Hematopoietic multipotent progenitor cell treated with erythropoietin and hydrocortisone succinate and interleukin-3 and kit ligand, for 6 days (in vitro differentiated cells): ENCODE data around the gene EXTL1.
A peak's percentile ranks its signal among the peaks of the same experiment; 100 is the strongest.

Experiments used
- DNase-seq: peaks from one replicate; pipeline ENCODE4 v3.0.0-alpha.2; 2015

Gene EXTL1

DNA sequence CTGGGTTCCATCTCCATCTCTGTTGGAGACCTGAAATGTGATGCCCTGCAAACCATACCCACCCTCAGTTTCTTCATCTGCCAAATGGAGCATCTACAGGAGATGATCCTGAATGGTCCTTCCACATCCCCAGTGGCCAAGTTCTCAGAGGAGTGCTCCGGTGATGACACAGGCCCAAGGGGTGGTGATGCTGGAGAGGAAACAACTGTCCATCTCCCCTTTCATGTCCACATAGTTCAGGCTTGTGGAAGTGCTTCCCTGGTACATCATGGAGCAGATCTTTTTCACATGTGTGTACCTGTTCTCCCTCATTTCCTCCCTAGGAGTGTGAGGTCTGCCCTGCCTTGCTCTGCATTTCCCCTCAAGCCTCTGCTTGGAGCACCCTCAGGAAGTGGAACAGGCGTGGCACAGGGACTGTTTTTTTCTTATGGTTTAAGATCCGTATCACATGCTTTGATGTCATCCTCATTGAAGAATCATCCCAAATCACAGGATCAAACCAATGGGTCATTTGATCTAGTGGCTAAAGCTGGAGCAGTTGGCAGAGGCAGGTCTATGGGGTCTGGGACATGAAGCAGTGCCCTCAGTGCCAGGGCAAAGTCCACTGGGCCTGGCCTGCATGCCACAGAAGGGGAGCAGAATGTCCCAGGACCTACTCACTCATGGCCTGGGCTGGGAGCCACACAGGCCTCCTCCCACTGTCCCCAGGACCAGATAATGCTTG, 54.0 kb downstream of the EXTL1 start:
- DNase-seq = no peak

DNA sequence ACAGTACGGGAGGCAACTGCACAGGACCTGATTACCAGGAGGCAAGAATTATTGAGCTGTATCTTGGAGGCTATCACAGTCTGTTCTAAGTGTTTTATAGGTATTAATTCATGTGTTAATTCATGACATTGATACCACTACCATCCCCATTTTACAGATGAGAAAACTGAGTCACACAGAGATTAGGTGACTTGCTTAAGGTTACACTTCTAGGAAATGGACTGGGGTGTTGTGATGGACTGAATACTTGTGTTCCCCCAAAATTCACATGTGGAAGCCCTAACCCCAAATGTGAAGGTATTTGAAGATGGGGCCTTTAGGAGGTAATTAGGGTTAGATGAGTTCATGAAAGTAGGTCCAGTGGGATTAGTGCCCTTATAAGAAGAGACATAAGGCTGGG, 55.9 kb downstream of the EXTL1 start:
- no peak for DNase-seq

DNA sequence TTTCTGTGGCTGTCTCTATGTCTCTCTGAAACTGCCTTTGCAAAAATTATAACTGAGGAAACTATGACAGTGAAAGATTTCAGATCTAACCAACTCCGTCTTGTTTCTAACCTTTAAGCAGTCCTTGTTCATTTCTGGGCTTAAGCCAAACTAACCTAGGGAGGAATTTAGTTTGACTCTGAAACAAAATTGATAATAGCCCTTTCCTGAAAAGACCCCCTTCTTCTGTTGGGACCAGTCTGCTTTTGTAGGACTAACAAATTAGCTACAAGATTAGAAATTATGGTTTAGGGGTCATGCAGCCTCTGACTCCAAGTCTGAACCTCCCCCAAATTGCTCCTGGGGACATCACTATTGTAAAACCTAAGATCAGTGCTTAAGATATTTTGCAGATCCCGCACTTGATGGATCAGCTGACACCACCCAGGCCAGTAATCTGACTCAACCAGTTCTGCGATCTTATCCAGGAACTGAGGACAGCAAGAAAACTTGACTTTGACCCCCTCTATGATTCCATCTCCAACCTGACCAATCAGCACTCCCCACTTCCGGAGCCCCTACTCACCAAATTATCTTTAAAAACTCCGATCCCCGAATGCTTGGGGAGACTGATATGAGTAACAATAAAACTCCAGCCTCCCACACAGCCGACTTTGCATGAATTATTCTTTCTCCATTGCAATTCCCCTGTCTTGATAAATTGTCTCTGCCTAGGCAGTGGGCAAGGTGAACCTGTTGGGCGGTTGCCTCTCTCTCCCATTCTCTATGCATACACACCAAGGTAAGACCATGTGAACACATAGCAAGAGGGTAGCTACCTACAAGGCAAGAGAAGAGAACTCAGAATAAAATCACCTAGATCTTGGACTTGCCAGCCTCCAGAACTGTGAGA, 57.0 kb downstream of the EXTL1 start:
- DNase-seq = peak; percentile 23

DNA sequence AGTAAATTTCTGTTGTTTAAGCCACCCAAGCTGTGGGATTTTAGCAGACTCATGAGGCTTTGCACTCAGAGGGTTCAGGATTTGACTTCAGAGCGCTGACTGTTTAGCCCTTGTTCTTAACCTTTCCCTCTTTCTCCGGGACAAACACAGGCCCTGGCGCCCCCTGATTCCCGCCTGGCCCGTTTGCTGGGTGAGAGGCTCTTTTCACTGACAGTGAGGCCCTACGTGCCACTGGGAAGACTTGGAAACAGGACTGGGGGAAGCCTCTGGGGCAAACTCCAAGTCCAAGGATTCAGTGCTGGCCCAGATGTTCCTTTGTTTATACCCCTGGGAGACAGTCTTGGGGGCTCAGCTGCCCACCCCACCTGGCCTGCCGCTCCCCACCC, 57.6 kb downstream of the EXTL1 start:
- DNase-seq = no peak

DNA sequence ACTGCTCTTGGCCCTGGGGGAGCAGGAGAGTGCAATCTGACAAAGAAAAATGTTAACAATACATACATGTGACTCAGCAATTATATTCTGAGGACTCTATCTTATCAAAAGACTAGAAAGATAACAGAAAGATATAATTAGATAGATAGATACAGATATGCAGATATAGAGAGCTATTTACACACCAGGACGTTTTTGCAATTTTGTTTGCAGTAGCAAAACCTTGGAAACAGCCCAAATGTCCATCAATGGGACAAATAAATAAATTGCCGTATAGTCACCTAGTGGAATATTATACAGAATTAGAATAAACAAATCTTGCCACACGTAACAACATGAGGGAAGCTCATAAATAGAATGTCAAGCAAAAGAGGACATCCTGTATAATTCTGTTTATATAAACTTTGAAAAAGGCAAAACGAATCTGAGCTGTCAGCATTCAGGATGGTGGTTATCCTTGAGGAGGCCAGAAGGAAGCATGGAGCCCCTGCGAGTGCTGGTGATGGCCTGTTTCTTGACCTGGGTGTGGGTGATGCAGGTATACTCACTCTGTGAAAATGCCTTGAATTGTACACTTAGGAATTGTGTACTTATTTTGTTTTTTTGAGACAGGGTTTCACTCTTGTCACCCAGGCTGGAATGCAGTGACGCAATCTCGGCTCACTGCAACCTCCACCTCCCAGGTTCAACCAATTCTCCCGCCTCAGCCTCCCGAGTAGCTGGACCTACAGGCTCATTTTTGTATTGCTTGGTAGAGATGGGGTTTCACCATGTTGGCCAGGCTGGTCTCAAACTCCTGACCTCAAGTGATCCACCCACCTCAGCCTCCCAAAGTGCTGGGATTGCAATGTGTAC, 58.6 kb downstream of the EXTL1 start:
- DNase-seq = no peak

DNA sequence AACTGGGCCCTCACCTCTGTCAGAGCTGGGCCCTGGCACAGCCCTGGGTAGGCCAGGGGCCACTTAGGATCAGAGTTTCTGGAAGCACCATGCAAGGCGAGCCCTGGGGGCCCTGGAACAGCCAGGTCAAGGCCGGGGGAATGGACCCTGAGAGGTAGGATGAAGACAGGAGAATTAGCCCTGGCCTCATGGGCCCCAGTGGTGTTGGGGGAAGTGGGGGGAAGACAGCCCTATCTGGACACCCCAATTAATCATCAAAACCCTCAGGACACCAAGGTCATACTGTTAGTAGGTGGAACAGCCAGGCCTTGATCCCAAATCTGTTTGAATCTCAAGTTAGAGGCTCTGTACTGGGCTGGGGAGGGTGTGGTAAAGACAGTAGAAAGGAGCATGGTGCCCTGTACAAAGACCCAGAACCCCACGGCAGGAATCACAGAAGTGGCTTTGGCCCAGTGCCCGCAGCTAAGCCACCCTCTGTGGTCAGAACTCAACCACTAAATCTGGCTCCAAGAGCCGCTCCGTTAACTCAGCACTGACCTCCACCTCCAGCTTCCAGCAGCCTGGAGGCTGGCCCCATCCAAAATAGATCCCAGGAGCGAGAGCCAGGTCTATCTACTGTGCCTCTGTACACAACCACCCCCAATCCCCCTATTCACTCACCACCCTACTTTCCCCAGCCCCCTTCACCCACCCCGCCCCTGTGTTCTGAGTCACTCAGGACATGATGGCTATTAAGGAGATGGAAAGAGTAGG, 59.9 kb downstream of the EXTL1 start:
- peak; percentile 52 for DNase-seq

DNA sequence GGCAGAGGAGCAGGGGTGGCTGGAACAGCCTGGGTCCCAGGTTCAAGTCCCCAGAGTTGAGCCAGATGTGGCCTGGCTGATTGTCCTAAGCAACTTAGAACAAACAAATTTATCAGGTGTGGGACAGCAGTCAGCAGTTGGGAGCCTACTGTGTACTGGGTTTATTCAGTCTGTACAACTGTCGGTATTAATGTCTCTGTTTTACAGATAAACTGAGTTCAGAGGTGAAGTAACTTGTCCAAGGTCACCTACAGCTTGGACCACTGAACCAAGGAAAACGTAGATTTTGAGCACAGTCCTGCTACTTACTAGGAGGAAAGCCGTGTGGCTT, 60.4 kb downstream of the EXTL1 start:
- DNase-seq = no peak

DNA sequence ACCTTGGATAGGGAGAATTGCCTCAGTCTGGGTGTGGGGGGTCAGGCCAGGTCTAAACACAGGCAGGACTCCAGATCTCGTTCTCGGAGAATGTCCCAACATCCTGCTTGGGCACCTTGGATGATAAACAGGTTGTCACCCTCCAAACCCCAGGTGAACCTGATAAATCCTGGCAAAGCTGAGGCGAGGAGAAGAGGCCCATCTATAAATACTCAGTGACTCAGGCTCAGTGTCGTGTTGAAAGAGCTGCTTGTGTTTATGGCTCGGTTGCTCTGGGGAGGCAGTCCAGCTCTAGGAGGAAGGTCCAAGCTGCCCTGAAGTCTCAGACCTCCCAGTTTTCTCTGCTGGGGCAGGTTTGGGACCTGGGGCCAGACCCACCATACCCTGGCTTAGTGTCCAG, 61.6 kb downstream of the EXTL1 start:
- no peak for DNase-seq

DNA sequence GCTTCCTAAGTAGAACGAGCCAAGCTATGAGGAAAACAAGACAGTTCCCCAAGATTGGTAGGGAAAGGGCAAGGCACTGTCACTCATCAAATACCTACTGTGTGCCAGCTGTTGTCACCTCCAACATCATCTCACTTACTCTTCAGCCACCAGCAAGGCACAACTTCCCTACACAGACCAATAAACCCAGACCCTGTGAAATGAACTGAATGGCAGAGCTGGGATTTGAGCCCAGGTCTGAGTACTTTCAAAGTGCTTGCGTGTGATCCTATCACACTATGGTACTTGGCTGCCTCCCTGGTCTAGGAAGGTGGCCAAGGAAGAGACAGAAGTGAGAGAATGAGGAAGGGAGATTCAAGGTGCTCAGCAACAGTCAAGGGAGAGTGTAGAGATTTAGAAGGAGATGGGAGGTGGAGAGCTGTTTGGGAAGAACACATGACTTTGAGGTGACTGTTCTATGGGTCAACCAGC, 62.6 kb downstream of the EXTL1 start:
- no peak for DNase-seq

DNA sequence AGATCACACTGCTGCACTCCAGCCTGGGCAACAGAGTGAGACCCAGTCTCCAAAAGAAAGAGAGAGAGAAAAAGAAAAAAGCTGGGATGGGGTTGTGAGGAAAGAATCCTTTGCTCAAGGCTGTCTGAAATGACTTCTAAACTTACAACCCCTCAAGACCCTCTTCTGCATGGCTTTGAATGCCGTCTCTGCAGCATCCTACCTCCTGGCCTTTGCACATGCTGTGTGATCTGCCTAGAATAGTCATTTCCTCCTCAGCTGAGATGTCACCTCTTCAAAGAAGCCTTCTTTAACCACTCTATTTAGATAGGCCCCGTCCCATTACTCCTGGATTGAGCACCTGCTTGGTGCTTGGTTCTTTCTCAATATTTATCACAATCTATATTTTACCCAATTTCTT, 63.3 kb downstream of the EXTL1 start:
- DNase-seq = no peak
